SK-N-SH (cell line): ENCODE data around the gene STRIP2.

Experiments used
- ELF1 ChIP-seq: IDR thresholded peaks from 2 replicates; pipeline ENCODE4 v1.4.0; 2012
- EZH2phosphoT487 ChIP-seq: fragments of 200-600 bp; sonication (generic); IDR thresholded peaks from 2 replicates; pipeline ENCODE4 v1.6.1; 2017; ENCODE audit warnings: low read depth, mixed run types, mild to moderate bottlenecking, antibody characterized with exemption, moderate library complexity, borderline replicate concordance
- GABPA ChIP-seq: IDR thresholded peaks from 2 replicates; pipeline ENCODE4 v1.4.0; 2012; ENCODE audit warnings: low read depth, mild to moderate bottlenecking
- POLR2AphosphoS5 ChIP-seq: IDR thresholded peaks from 2 replicates; pipeline ENCODE4 v1.6.1; 2012; ENCODE audit warnings: low read depth, low read length
- REST ChIP-seq: IDR thresholded peaks from 2 replicates; pipeline ENCODE4 v1.6.1; 2012; ENCODE audit warnings: mild to moderate bottlenecking, low read depth, low read length, moderate library complexity
- TAF1 ChIP-seq: IDR thresholded peaks from 2 replicates; pipeline ENCODE4 v1.6.1; 2012; ENCODE audit warnings: low read depth, mild to moderate bottlenecking, low read length, moderate library complexity, borderline replicate concordance
- TF ChIP-seq, protein P1 (sequence below): fragments of 200-600 bp; sonication (generic); IDR thresholded peaks from 2 replicates; pipeline ENCODE4 v1.6.1; 2017; ENCODE audit warnings: antibody characterized with exemption, mild to moderate bottlenecking, moderate library complexity

DNA sequence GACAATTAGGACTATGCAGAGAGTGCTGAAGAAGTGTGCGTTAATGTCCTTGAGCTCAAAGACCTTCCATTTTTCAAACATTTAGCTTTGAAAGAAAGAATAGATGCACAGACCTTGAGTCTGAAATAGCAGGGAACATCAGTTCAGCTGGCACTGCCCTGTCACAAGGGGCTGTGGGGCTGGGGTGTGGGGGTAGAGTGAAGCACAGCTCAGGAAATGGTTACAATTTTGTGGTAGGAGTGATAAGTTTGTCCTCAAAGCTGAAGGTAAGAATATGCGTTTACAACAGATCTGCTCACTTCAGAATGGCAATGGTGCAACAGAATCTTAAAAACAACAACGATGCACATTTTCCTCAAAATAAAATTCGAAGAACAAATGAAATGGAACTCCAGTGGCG is 101.7 kb downstream of the STRIP2 start:
- TF ChIP-seq POLR2AphosphoS5 (no peak), ELF1 (no peak), GABPA (no peak), EZH2phosphoT487 (no peak), TAF1 (no peak), REST (no peak)
- TF ChIP-seq, protein P1, sequence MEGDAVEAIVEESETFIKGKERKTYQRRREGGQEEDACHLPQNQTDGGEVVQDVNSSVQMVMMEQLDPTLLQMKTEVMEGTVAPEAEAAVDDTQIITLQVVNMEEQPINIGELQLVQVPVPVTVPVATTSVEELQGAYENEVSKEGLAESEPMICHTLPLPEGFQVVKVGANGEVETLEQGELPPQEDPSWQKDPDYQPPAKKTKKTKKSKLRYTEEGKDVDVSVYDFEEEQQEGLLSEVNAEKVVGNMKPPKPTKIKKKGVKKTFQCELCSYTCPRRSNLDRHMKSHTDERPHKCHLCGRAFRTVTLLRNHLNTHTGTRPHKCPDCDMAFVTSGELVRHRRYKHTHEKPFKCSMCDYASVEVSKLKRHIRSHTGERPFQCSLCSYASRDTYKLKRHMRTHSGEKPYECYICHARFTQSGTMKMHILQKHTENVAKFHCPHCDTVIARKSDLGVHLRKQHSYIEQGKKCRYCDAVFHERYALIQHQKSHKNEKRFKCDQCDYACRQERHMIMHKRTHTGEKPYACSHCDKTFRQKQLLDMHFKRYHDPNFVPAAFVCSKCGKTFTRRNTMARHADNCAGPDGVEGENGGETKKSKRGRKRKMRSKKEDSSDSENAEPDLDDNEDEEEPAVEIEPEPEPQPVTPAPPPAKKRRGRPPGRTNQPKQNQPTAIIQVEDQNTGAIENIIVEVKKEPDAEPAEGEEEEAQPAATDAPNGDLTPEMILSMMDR, result no peak
